Stimulated activated CD4-positive, alpha-beta T cell treated with anti-CD3 and anti-CD28 coated beads, Interleukin-12 subunit alpha, Interleukin-12 subunit beta, amount 100 ng/mL, for 4 hours (primary cell): ENCODE data around the gene PCDH19.

Experiments used
- DNase-seq: peaks from one replicate; pipeline ENCODE4 v3.0.0-alpha.2; 2020

The PCDH19 gene

DNA sequence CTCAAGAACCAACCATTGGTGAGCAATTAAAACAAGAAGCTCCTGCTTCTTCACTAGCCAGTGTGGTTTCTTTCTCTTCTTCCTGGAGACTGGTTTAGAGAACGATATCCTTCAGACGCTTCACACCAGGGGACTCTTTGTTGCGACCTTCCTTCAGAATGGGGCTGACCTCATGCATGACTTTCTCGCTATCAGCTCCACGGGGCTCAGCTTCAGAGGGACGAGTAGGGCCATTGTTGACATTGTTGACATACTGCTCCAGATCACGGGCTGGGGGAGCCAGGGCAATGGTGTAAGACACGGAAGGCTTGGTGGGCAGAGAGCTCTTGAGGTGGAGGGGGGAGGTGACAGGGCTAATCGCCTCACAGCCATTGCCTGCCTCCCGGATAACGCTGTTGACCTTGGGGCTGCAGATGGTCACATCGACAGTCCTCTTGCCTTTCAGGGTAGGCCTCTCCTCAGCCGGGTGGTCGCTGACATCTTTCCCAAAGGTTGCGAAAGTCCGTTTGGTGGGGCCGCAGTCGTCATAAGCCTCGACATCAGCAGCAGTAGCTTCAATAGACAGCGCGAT is 113.8 kb downstream of the PCDH19 start:
- DNase-seq: no peak

DNA sequence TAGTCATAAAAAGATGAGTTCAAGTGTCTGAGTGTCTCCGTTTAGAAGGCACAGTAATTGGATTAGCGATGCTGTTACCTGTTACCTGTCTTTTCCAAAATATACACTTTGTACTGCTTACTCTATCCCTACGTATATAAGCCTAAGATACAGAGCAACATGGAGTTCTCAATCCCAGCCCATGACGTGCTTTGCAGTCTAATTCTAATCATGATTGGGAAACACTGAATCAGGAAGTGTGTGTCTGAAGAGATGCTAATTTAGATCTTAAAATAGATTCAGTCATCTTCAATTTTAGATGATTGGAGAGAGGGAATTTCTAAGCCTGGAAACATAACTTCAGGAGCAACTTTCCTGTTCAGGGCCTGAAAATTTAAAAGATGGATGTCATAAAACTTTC is 115.1 kb downstream of the PCDH19 start:
- no peak for DNase-seq

DNA sequence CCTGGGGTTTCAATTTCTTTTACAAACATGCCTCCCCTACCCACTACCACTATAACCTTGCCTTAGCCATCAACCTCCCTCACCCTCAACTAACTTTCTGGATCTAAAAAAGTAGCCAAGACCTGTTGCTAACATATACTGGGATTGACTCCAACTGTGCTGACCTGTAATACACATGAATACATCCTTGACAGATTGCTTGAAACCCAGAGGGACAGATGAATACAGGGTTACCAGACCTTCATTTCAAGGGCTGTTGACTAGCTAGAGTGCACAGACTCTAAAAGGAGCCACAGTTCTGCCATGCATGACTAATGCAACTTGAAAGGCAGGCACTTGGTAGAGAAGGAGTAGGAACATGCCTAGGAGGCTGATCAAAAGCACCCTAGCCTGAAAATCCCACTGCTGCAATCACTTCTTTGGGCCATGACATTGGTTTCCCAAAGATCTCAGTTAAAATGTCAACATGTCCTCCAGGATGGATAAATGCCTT is 121.0 kb downstream of the PCDH19 start:
- DNase-seq: no peak

DNA sequence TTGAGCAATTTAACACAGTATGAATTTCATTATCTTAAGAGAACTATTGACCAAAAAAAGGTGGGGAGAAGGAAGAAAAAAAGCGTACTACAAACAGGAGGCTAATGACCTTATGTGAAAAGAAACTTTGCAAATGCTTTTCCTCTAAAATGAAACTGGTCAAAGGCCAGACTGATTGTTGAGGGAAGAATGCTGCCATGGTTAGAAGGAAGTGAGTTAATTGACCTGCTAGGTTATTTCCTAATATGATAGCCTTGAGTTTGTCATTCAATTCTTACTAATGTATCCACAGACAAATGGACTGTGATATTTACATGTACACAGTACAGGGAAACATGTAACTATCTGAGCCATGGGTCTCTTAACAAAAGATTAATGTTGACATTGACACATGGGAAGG is 132.8 kb downstream of the PCDH19 start:
- no peak for DNase-seq

DNA sequence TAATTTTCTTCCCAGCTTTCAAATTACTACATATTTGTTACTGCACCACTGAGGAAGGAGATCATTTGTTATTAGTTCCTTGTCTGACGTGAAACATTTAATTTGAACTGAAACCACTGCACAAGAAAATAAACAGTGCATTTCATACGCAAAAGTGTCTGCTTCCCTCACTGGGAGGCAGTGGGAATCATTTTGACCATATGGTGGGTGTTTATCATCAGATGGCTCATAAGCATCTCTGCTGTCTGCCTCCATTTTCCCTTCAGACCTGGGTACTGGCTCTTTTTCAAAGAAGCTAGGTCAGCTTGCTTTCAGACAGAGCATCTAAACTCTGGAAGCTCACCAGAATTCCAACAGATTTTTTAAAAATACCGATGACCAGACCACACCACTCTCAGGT is 135.2 kb downstream of the PCDH19 start:
- no peak for DNase-seq

DNA sequence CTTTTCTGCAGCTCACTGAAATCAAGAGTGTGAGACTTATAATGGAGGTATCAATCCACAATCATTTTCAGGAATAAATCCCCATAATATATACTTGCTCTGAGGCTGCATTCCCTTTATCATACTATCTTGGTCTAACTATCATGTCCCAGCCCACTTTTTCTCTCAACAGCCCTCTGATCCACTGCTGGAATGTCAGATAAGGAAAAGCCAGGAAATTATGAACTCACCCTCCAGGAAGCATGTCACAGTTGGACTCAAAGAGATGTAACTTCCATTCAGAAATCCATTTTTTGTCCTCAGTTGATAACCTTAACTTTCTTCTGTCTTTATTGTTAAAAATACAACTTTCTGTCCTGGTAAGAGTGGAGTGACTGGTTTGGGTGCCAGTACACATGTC is 144.9 kb downstream of the PCDH19 start:
- DNase-seq: no peak

DNA sequence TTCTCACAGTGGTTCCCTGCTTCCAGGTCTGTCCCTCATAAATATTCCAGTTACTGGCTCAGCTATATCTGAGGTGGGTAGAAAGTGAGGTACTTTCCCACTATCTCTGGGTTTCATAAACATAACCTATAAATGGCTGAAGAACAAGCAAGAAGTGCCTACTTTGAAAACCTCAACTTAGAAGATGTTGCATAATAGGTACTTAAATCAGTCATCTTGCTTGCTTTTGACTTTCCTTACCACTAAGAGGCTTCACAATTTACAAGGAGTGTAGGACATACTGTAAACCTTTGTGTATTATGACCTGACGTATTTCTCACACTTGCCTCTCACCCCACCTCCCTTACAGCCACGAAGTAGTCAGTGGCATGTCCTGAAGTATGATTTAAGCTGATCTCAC is 145.9 kb downstream of the PCDH19 start:
- DNase-seq: no peak

DNA sequence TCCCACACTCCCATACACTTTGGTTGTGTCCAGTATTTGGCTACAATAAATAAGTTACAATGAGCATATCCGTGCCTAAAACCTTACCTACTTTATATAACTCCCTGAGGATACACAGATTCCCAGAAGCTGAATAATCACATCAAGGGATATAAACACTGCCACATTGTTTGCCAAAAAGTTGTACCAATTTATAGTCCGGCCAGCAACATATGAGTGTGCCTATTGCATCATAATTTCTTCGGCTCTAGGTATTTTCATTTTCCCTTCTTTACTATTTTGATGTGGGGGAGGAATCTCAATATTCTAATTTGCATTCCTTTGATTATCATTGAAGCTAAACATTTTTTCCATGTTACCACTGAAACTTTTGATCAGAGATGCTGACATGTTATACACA is 146.4 kb downstream of the PCDH19 start:
- DNase-seq: no peak

DNA sequence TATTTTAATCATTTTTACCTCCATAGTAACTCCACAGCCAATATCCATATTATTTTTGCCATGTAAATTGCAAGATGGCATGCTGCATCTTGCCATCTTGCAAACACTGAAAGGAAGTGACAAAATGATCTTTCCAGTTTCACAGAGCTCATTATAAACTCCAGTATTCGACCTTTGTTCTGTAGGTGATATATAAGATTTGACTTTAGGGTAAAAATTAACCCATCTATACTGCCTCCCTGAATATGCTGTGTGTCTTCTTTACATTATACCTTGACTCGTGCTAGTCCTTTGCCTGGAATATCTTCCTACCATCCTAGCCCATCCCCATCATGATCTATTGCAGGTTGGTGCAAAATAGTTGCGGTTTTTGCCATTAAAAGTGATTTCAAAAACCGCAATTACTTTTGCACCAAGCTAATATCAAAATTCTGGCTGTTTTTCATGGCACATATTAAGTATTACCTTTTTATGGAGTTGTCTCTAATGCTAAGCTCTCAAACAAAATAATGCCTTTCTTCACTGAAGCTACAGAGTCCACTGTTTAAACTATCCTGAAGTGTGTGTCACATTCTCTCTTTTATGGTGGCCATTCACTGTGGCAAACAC is 161.1 kb downstream of the PCDH19 start:
- DNase-seq: no peak

DNA sequence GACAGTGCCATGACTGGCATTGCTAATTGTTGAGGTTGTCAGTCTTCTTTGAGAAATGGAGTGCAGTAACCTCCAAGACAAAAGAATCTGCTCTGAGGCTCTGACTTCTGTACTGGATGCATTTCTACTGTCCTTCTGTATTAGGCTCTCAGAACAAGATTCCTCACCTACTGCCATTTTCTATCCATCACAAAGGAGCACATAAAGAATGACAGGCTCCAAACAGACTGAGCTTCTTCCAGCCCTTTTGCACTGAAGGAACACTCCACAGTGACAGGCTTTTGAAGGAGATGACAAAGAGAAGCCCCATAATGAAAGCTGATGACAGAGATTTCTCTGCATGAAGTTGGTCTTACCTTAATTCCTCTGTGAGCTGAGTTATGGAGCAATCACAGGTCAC is 162.2 kb downstream of the PCDH19 start:
- no peak for DNase-seq

DNA sequence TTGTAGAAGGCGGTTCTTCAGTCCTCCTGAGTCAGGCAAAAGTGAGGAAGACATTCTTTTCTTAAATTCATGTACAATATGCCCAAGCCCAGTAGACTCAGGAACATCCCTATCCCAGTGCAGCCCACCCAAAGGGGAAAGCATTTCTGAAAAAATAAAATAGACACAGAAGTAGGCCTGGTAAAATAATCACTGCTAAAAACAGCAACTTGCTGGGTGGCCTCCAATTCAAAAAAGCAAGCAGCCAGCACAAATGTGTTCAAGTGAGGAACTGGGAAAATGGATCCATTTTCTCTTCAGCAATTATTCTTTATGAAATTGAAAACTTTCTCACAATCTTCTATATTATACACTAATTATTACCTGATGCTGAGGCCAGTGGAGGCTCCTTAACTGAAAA is 165.4 kb downstream of the PCDH19 start:
- no peak for DNase-seq
